ENCODE measurements around the gene NUDT19. TPM values are rescaled to one million over a fixed set of nuclear protein-coding genes. Genes with fewer than 3 reads are reported as not detected.

The NUDT19 gene
- total and polyA plus RNA-seq, 9 of the 15 experiments (the other 6 are each of a cell fraction or from before 2014, with no cell fraction given): 9.6 to 38.6 (median 14.4) TPM

- TF ChIP-seq, protein P1, sequence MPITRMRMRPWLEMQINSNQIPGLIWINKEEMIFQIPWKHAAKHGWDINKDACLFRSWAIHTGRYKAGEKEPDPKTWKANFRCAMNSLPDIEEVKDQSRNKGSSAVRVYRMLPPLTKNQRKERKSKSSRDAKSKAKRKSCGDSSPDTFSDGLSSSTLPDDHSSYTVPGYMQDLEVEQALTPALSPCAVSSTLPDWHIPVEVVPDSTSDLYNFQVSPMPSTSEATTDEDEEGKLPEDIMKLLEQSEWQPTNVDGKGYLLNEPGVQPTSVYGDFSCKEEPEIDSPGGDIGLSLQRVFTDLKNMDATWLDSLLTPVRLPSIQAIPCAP (CRISPR knock-in tag; IDR thresholded peaks at IDR 0.05; ENCODE audit: borderline replicate concordance): no peak
- TF ChIP-seq MAFF (IDR thresholded peaks at IDR 0.05; ENCODE audit: low read length) (no peak), KLF13 (tag; IDR thresholded peaks at IDR 0.05; ENCODE audit: borderline replicate concordance, low read depth) (peak; percentile 86), MCM5 (IDR thresholded peaks at IDR 0.05; ENCODE audit: low read depth) (no peak), TEAD2 (tag; IDR thresholded peaks at IDR 0.05) (peak; percentile 79; the same call in 1 of the 2 replicates), ZNF24 (IDR thresholded peaks at IDR 0.05) (no peak), ERF (CRISPR knock-in tag; IDR thresholded peaks at IDR 0.05) (peak; percentile 95), ETS2 (tag; IDR thresholded peaks at IDR 0.05; ENCODE audit: borderline replicate concordance, poor library complexity, severe bottlenecking) (no peak), PYGO2 (tag; IDR thresholded peaks at IDR 0.05) (peak; percentile 93), EP300 (IDR thresholded peaks at IDR 0.05; ENCODE audit: low read length) (no peak), TAF9B (IDR thresholded peaks at IDR 0.05; ENCODE audit: partially characterized antibody) (no peak), ZNF175 (CRISPR knock-in tag; IDR thresholded peaks at IDR 0.05; ENCODE audit: low read depth) (peak; percentile 84), ILK (tag; IDR thresholded peaks at IDR 0.05; ENCODE audit: borderline replicate concordance, low read depth) (peak; percentile 82), ZNF140 (CRISPR knock-in tag; IDR thresholded peaks at IDR 0.05) (no peak), PKNOX1 (IDR thresholded peaks at IDR 0.05) (no peak)
- TF ChIP-seq, protein P2, sequence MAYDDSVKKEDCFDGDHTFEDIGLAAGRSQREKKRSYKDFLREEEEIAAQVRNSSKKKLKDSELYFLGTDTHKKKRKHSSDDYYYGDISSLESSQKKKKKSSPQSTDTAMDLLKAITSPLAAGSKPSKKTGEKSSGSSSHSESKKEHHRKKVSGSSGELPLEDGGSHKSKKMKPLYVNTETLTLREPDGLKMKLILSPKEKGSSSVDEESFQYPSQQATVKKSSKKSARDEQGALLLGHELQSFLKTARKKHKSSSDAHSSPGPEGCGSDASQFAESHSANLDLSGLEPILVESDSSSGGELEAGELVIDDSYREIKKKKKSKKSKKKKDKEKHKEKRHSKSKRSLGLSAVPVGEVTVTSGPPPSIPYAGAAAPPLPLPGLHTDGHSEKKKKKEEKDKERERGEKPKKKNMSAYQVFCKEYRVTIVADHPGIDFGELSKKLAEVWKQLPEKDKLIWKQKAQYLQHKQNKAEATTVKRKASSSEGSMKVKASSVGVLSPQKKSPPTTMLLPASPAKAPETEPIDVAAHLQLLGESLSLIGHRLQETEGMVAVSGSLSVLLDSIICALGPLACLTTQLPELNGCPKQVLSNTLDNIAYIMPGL (CRISPR knock-in tag; IDR thresholded peaks at IDR 0.05): no peak
- TF ChIP-seq, protein P3, sequence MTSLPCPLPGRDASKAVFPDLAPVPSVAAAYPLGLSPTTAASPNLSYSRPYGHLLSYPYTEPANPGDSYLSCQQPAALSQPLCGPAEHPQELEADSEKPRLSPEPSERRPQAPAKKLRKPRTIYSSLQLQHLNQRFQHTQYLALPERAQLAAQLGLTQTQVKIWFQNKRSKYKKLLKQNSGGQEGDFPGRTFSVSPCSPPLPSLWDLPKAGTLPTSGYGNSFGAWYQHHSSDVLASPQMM (CRISPR knock-in tag; IDR thresholded peaks at IDR 0.05): no peak
- TF ChIP-seq, protein P4, sequence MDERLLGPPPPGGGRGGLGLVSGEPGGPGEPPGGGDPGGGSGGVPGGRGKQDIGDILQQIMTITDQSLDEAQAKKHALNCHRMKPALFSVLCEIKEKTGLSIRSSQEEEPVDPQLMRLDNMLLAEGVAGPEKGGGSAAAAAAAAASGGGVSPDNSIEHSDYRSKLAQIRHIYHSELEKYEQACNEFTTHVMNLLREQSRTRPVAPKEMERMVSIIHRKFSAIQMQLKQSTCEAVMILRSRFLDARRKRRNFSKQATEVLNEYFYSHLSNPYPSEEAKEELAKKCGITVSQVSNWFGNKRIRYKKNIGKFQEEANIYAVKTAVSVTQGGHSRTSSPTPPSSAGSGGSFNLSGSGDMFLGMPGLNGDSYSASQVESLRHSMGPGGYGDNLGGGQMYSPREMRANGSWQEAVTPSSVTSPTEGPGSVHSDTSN (CRISPR knock-in tag; IDR thresholded peaks at IDR 0.05; ENCODE audit: low read depth): no peak
- TF ChIP-seq, protein P4 (tag; conservative IDR thresholded peaks at IDR 0.05; ENCODE audit: low read depth): peak; percentile 43; the same call in 1 of the 2 replicates
- TF ChIP-seq, protein P5, sequence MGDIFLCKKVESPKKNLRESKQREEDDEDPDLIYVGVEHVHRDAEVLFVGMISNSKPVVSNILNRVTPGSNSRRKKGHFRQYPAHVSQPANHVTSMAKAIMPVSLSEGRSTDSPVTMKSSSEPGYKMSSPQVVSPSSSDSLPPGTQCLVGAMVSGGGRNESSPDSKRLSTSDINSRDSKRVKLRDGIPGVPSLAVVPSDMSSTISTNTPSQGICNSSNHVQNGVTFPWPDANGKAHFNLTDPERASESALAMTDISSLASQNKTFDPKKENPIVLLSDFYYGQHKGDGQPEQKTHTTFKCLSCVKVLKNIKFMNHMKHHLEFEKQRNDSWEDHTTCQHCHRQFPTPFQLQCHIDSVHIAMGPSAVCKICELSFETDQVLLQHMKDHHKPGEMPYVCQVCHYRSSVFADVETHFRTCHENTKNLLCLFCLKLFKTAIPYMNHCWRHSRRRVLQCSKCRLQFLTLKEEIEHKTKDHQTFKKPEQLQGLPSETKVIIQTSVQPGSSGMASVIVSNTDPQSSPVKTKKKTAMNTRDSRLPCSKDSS (IDR thresholded peaks at IDR 0.05; ENCODE audit: low read depth, partially characterized antibody): no peak
Observed at GRCh38 chr19:32686847-32687475, 4.7 kb upstream of the NUDT19 start (continued).

All from K562 (cell line).